HG02884 (cell line): ENCODE measurements around the gene TWF1.
"Not testable (repeated sequence)": the region's sequence is repeated elsewhere in the genome, so short reads cannot be mapped to it uniquely, and the experiment has no call there.

Experiments
- ATAC-seq: cut with Tn5 transposase; IDR thresholded peaks from one replicate; pipeline ENCODE4 v1.9.1; 2021; ENCODE audit warnings: mild to moderate bottlenecking, moderate library complexity; ENCODE audit not compliant: unreplicated experiment

TWF1 gene

GRCh38 chr12:43805860-43806736 lies at the start of gene TWF1:
Gene TWF1 (minus strand): TSS chr12:43806317. CDS start chr12:43806245, 72 bp downstream.
- peak; percentile 94 for ATAC-seq

- ATAC-seq, result no peak
Observed at GRCh38 chr12:43852744-43853143, 46.6 kb upstream of the TWF1 start.

- no peak for ATAC-seq
Observed at GRCh38 chr12:43848786-43849185, 42.7 kb upstream of the TWF1 start.

GRCh38 chr12:43848226-43848507 lies 42.0 kb upstream of the TWF1 start:
- no peak for ATAC-seq

GRCh38 chr12:43847425-43848225 lies 41.5 kb upstream of the TWF1 start:
- not testable (repeated sequence) for ATAC-seq

GRCh38 chr12:43842259-43842658 lies 36.1 kb upstream of the TWF1 start:
- ATAC-seq, result no peak

GRCh38 chr12:43841253-43841652 lies 35.1 kb upstream of the TWF1 start:
- ATAC-seq, result no peak

GRCh38 chr12:43840338-43840737 lies 34.2 kb upstream of the TWF1 start:
- ATAC-seq, result no peak

GRCh38 chr12:43836475-43836989 lies 30.4 kb upstream of the TWF1 start:
- ATAC-seq, result peak; percentile 16

- peak; percentile 61 for ATAC-seq
Observed at GRCh38 chr12:43835656-43836474, 29.7 kb upstream of the TWF1 start, which contains the start of gene TMEM117. Gene TMEM117 (plus strand): TSS chr12:43836081.

GRCh38 chr12:43835264-43835655 lies 29.1 kb upstream of the TWF1 start:
- peak; percentile 22 for ATAC-seq

GRCh38 chr12:43832463-43833168 lies 26.5 kb upstream of the TWF1 start:
- no peak for ATAC-seq

GRCh38 chr12:43827093-43827492 lies 21.0 kb upstream of the TWF1 start:
- no peak for ATAC-seq

GRCh38 chr12:43826681-43827080 lies 20.6 kb upstream of the TWF1 start:
- ATAC-seq, result no peak

- no peak for ATAC-seq
Observed at GRCh38 chr12:43824207-43824775, 18.2 kb upstream of the TWF1 start.

- no peak for ATAC-seq
Observed at GRCh38 chr12:43816168-43816567, 10.1 kb upstream of the TWF1 start.

GRCh38 chr12:43815416-43815815 lies 9.3 kb upstream of the TWF1 start:
- no peak for ATAC-seq

- ATAC-seq, result no peak
Observed at GRCh38 chr12:43812926-43813325, 6.8 kb upstream of the TWF1 start.

- ATAC-seq, result no peak
Observed at GRCh38 chr12:43812057-43812456, 5.9 kb upstream of the TWF1 start.

GRCh38 chr12:43807386-43807785 lies 1.3 kb upstream of the TWF1 start:
- ATAC-seq, result no peak
